NCI-H2227 (cell line): ENCODE data around the gene ATP6V0B.

Experiments used
- DNase-seq: peaks from one replicate; lab custom pipeline; 2025; ENCODE audit not compliant: unreplicated experiment; lab: John Stamatoyannopoulos, UW

ATP6V0B gene

GRCh38 chr1:43999455-43999854, 24.7 kb downstream of the ATP6V0B start:
- no peak for DNase-seq

- DNase-seq = no peak
Measured at GRCh38 chr1:44000122-44000665, 25.4 kb downstream of the ATP6V0B start.

- DNase-seq = no peak
Measured at GRCh38 chr1:44002165-44002564, 27.4 kb downstream of the ATP6V0B start.

GRCh38 chr1:44002606-44003157, 27.9 kb downstream of the ATP6V0B start:
- DNase-seq = no peak

- DNase-seq = no peak
Measured at GRCh38 chr1:44008259-44008658, 33.5 kb downstream of the ATP6V0B start.

GRCh38 chr1:44010935-44011471, 36.2 kb downstream of the ATP6V0B start:
- DNase-seq = no peak

GRCh38 chr1:44012404-44012803, 37.6 kb downstream of the ATP6V0B start:
- no peak for DNase-seq

- peak; percentile 24 for DNase-seq
Measured at GRCh38 chr1:44012941-44013609, 38.3 kb downstream of the ATP6V0B start.

- no peak for DNase-seq
Measured at GRCh38 chr1:44013949-44014348, 39.2 kb downstream of the ATP6V0B start.

- DNase-seq = no peak
Measured at GRCh38 chr1:44014365-44015104, 39.8 kb downstream of the ATP6V0B start.

GRCh38 chr1:44015206-44015605, 40.4 kb downstream of the ATP6V0B start:
- DNase-seq = no peak

GRCh38 chr1:44016041-44016889, 41.5 kb downstream of the ATP6V0B start:
- DNase-seq = no peak

GRCh38 chr1:44016890-44017400, 42.2 kb downstream of the ATP6V0B start:
- no peak for DNase-seq

GRCh38 chr1:44019466-44019948, 44.7 kb downstream of the ATP6V0B start:
- peak; percentile 18 for DNase-seq

GRCh38 chr1:44020464-44020863, 45.7 kb downstream of the ATP6V0B start:
- DNase-seq = no peak

- DNase-seq = no peak
Measured at GRCh38 chr1:44021156-44021555, 46.4 kb downstream of the ATP6V0B start.

GRCh38 chr1:44021581-44022321, 47.0 kb downstream of the ATP6V0B start:
- no peak for DNase-seq

- DNase-seq = no peak
Measured at GRCh38 chr1:44024031-44024902, 49.5 kb downstream of the ATP6V0B start.
